Caco-2 (cell line): ENCODE measurements around the gene SMTNL1. TPM values are rescaled to one million over a fixed set of nuclear protein-coding genes. Genes with fewer than 3 reads are reported as not detected.
A peak's percentile ranks its signal among the peaks of the same experiment; 100 is the strongest.
"Not testable (repeated sequence)": the region's sequence is repeated elsewhere in the genome, so short reads cannot be mapped to it uniquely, and the experiment has no call there.

Experiments used
- BruUV-seq: library from RNA; stranded (reverse); fragments of 400-500 nt; replicated peaks from 2 replicates; lab custom pipeline; 2021; lab: Mats Ljungman, UMichigan
- CTCF ChIA-PET: fragments of 300-600 bp; sonication (Branson Sonifier 250); formaldehyde crosslinking; loops from one replicate; lab custom pipeline; 2022; ENCODE audit warnings: antibody characterized with exemption; lab: Charles Lee
- POLR2A ChIA-PET: fragments of 300-600 bp; sonication (Branson Sonifier 250); formaldehyde crosslinking; loops from one replicate; lab custom pipeline; 2022; ENCODE audit warnings: antibody characterized with exemption; lab: Charles Lee
- DNase-seq, 2 experiments: peaks; one replicate each; pipeline versions ENCODE4 v3.0.0 to v3.0.0-alpha.2; 2020 to 2022
- H3K27me3 ChIP-seq: replicated peaks from 2 replicates; pipeline ENCODE4 v1.6.0; 2011; ENCODE audit warnings: low read length; ENCODE audit not compliant: control insufficient read depth, insufficient read depth
- H3K36me3 ChIP-seq: 2 replicates; pipeline ENCODE4 v1.5.1; 2011; ENCODE audit warnings: low read length; ENCODE audit not compliant: control insufficient read depth, insufficient read depth
- H3K4me1 ChIP-seq: fragments of 250-450 bp; sonication (Bioruptor Pico); 2 replicates; pipeline ENCODE4 v1.5.1; 2020; ENCODE audit warnings: mild to moderate bottlenecking
- H3K4me3 ChIP-seq: 2 replicates; pipeline ENCODE4 v1.5.1; 2011; ENCODE audit warnings: low read depth, mild to moderate bottlenecking, control low read depth, low read length
- H3K9me3 ChIP-seq: fragments of 250-450 bp; sonication (Bioruptor Pico); 2 replicates; pipeline ENCODE4 v1.5.1; 2020; ENCODE audit warnings: mild to moderate bottlenecking, moderate library complexity
- H3K27ac Mint-ChIP-seq: one replicate; pipeline ENCODE4 v1.8.0; 2022; ENCODE audit warnings: mixed read lengths; ENCODE audit not compliant: unreplicated experiment
- H3K27me3 Mint-ChIP-seq: one replicate; pipeline ENCODE4 v1.8.0; 2022; ENCODE audit warnings: mixed read lengths; ENCODE audit not compliant: insufficient read depth, unreplicated experiment
- H3K36me3 Mint-ChIP-seq: one replicate; pipeline ENCODE4 v1.8.0; 2022; ENCODE audit warnings: mild to moderate bottlenecking, mixed read lengths; ENCODE audit not compliant: insufficient read depth, unreplicated experiment
- H3K4me1 Mint-ChIP-seq: one replicate; pipeline ENCODE4 v1.8.0; 2022; ENCODE audit warnings: low read depth, mixed read lengths; ENCODE audit not compliant: unreplicated experiment
- H3K4me3 Mint-ChIP-seq: one replicate; pipeline ENCODE4 v1.8.0; 2022; ENCODE audit warnings: mild to moderate bottlenecking, moderate library complexity, mixed read lengths; ENCODE audit not compliant: unreplicated experiment
- H3K9me3 Mint-ChIP-seq: one replicate; pipeline ENCODE4 v1.8.0; 2022; ENCODE audit warnings: mixed read lengths; ENCODE audit not compliant: unreplicated experiment
- intact Hi-C: fragments of 100-400 bp; cut with micrococcal nuclease; formaldehyde crosslinking; loops from one replicate; pipeline ENCODE4 v1.10.0; 2022; ENCODE audit not compliant: unreplicated experiment
- total RNA-seq: library from RNA; stranded (reverse); gene quantifications from 2 replicates; pipeline ENCODE4 v1.2.3, GENCODE V29; 2022
- TF ChIP-seq, protein P1 (sequence below), 2 experiments: fragments of 200-600 bp in 1 of 2; IDR thresholded peaks; 1 replicate in 1 of 2; 2 replicates in 1 of 2; pipeline versions ENCODE4 v1.5.1 to v1.8.0; 2011 to 2022; ENCODE audit warnings: antibody characterized with exemption in 1 of 2, control low read depth in 1 of 2, inconsistent platforms in 1 of 2, low read depth in 1 of 2, low read length in 1 of 2, mild to moderate bottlenecking in 1 of 2, moderate library complexity in 1 of 2; ENCODE audit not compliant: insufficient read depth in 1 of 2, severe bottlenecking in 1 of 2, unreplicated experiment in 1 of 2

Gene SMTNL1
- total RNA-seq, 1 experiment from 2014 or later, result 0.18 TPM

DNA sequence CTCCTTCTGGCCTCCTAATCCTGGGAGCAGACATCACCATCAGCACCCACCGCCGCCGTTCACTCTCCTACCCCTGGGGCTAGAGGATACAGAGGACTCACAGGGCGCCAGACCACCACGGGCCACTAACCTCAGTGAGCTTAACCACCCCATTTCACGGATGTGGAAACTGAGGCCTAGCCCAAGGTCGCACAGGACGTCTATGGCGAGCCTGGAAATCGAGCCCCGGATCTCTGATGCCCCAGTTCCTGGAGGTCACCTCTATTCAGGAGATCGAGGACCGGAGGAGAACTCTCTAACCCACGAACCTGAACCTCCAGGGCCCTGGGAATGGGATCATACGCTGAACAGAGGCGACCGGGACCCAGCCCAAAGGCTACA, 7.2 kb upstream of the SMTNL1 start:
- Histone ChIP-seq H3K4me1 (peaks cover 14% of the 10 kb centered on the region), H3K9me3 (no peaks in the 10 kb centered on the region), H3K36me3 (no peaks in the 10 kb centered on the region), H3K27me3 (no peaks in the 10 kb centered on the region), H3K4me3 (peak overlapping the region; percentile 78)
- Mint-ChIP-seq H3K36me3 (peaks cover 21% of the 10 kb centered on the region), H3K9me3 (no peaks in the 10 kb centered on the region), H3K4me1 (peaks cover 22% of the 10 kb centered on the region), H3K4me3 (peak overlapping the region; percentile 92), H3K27me3 (no peaks in the 10 kb centered on the region), H3K27ac (peak overlapping the region; percentile 89)
- intact Hi-C loops, result loop anchor here (1.0 kb wide), 3 partner anchors 22 to 182 kb away; partner anchors contain the start of genes MED19 and TMX2
- ChIA-PET CTCF (interaction anchor here (0.6 to 2.6 kb wide), 9 partner anchors 22 to 185 kb away, joined by 3 to 13 read pairs (median 5); no protein-coding TSS in a partner anchor), POLR2A (interaction anchor here (0.9 to 1.0 kb wide), 2 partner anchors 13 to 17 kb away, joined by 3 to 5 read pairs; no protein-coding TSS in a partner anchor)
- BruUV-seq, result TSS peak; percentile 75
- no peak for DNase-seq
- TF ChIP-seq, protein P1, sequence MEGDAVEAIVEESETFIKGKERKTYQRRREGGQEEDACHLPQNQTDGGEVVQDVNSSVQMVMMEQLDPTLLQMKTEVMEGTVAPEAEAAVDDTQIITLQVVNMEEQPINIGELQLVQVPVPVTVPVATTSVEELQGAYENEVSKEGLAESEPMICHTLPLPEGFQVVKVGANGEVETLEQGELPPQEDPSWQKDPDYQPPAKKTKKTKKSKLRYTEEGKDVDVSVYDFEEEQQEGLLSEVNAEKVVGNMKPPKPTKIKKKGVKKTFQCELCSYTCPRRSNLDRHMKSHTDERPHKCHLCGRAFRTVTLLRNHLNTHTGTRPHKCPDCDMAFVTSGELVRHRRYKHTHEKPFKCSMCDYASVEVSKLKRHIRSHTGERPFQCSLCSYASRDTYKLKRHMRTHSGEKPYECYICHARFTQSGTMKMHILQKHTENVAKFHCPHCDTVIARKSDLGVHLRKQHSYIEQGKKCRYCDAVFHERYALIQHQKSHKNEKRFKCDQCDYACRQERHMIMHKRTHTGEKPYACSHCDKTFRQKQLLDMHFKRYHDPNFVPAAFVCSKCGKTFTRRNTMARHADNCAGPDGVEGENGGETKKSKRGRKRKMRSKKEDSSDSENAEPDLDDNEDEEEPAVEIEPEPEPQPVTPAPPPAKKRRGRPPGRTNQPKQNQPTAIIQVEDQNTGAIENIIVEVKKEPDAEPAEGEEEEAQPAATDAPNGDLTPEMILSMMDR (IDR thresholded peaks at IDR 0.05; ENCODE audit: insufficient read depth in 1 of 2, low read depth in 1 of 2, low read length in 1 of 2, severe bottlenecking in 1 of 2, unreplicated experiment in 1 of 2), result no peak

DNA sequence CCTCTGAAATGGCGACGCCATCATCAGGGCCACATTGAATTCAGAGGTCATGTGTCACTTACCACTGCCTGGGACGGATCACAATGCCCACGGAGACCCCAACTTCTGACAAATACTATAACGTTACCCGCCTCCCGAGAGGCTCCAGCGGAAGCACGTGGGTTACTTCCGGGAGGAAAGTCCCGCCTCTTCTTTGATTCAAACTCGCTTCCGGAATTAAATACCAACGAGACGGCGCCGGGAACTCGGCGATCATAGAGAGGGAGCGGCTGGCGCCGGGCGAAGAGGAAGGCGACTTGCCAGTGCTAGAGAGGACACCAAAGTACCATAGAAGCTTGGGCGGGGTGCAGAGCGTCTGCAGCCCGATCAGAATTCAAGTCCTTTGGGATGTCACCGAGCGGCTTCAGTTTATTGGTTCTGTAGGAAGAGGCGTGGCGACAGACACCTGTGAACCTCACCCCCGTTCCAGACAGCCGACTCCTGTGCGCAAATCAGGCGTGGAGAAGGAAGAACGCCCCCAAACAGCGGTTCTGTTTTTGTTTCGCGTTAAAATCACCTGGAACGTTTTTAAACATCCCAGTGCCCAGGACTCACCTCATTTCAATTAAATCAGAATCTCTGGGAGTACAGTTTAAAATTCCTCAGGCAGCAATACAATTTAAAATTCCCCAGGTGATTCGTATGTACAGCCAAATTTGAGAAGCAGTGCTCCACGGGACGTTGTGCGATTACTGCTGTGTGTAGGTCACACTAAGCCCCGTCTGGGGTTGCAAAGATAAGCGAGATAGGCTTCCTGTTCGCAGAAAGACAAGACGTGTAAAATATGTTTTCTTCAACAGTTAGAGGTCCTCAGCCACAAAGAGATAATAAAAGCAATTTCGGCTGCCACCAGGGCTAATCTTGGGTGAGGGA, 6.5 kb upstream of the SMTNL1 start, which contains the start of gene TIMM10:
Gene TIMM10 (minus strand): TSS at position 159 of the 912 bp plus-strand sequence. CDS start 565 bp downstream, outside the sequence.
- Mint-ChIP-seq H3K27me3 (no peaks in the 10 kb centered on the region), H3K36me3 (peaks cover 21% of the 10 kb centered on the region), H3K27ac (peak within 1 kb of the TSS; percentile 89), H3K4me3 (peak within 1 kb of the TSS; percentile 92), H3K4me1 (peaks cover 22% of the 10 kb centered on the region), H3K9me3 (no peaks in the 10 kb centered on the region)
- ChIA-PET POLR2A (interaction anchor here (0.5 to 1.0 kb wide), 4 partner anchors 13 to 73 kb away, joined by 3 to 5 read pairs (median 4); no protein-coding TSS in a partner anchor), CTCF (interaction anchor here (0.6 to 2.6 kb wide), 12 partner anchors 21 to 185 kb away, joined by 3 to 13 read pairs (median 4); partner anchors contain the start of gene UBE2L6)
- H3K36me3 ChIP-seq, result no peaks in the 10 kb centered on the region
- peak; percentile 97 to 99 for DNase-seq
- TSS peak; percentile 100 for BruUV-seq
- no peaks in the 10 kb centered on the region for H3K9me3 ChIP-seq
- intact Hi-C loops, result loop anchor here (1.0 kb wide), 5 partner anchors 21 to 181 kb away; partner anchors contain the start of genes MED19 and TMX2
- H3K27me3 ChIP-seq, result no peaks in the 10 kb centered on the region
- TF ChIP-seq, protein P1 (IDR thresholded peaks at IDR 0.05; ENCODE audit: insufficient read depth in 1 of 2, low read depth in 1 of 2, low read length in 1 of 2, severe bottlenecking in 1 of 2, unreplicated experiment in 1 of 2), result no peak
- peak within 1 kb of the TSS; percentile 78 for H3K4me3 ChIP-seq
- peaks cover 14% of the 10 kb centered on the region for H3K4me1 ChIP-seq

GRCh38 chr11:57534449-57534848, 2.9 kb upstream of the SMTNL1 start:
- Mint-ChIP-seq H3K4me1 (peaks cover 13% of the 10 kb centered on the region), H3K36me3 (peaks cover 13% of the 10 kb centered on the region)
- H3K9me3 Mint-ChIP-seq, DNase-seq, H3K27ac Mint-ChIP-seq, H3K27me3 ChIP-seq, H3K4me3 ChIP-seq, intact Hi-C loops, BruUV-seq, H3K27me3 Mint-ChIP-seq, H3K36me3 ChIP-seq, H3K4me3 Mint-ChIP-seq, POLR2A ChIA-PET, H3K9me3 ChIP-seq: not testable (repeated sequence)
- peaks cover 12% of the 10 kb centered on the region for H3K4me1 ChIP-seq
- CTCF ChIA-PET, result interaction anchor here (0.9 to 1.4 kb wide), 2 partner anchors 34 to 77 kb away, joined by 3 to 5 read pairs; partner anchors contain the start of gene UBE2L6
